Trophoblast cell (in vitro differentiated cells and primary cell): ENCODE measurements around the gene GCM1.

ENCODE experiments used
- DNase-seq, 2 donors: peaks; one replicate each; pipeline ENCODE4 v3.0.0-alpha.2; 2016
- H2AFZ ChIP-seq: 2 replicates; pipeline ENCODE4 v1.6.1; 2013; ENCODE audit warnings: low read length, moderate library complexity, mild to moderate bottlenecking; ENCODE audit not compliant: insufficient read depth, poor library complexity
- H2AK5ac ChIP-seq: 2 replicates; pipeline ENCODE4 v1.6.1; 2013; ENCODE audit warnings: mild to moderate bottlenecking, low read length
- H2BK120ac ChIP-seq: 2 replicates; pipeline ENCODE4 v1.6.1; 2013; ENCODE audit warnings: low read length, mild to moderate bottlenecking, moderate library complexity; ENCODE audit not compliant: insufficient read depth, poor library complexity
- H2BK12ac ChIP-seq: 2 replicates; pipeline ENCODE4 v1.6.1; 2013; ENCODE audit warnings: mild to moderate bottlenecking, low read length, moderate library complexity
- H2BK5ac ChIP-seq: 2 replicates; pipeline ENCODE4 v1.6.1; 2013; ENCODE audit warnings: low read length, low read depth, moderate library complexity, mild to moderate bottlenecking; ENCODE audit not compliant: poor library complexity
- H3K14ac ChIP-seq: 2 replicates; pipeline ENCODE4 v1.6.1; 2013; ENCODE audit warnings: mild to moderate bottlenecking, low read length
- H3K18ac ChIP-seq: 2 replicates; pipeline ENCODE4 v1.6.1; 2013; ENCODE audit warnings: mild to moderate bottlenecking, low read length
- H3K23ac ChIP-seq: 2 replicates; pipeline ENCODE4 v1.6.1; 2013; ENCODE audit warnings: low read length
- H3K27ac ChIP-seq: 2 replicates; pipeline ENCODE4 v1.5.1; 2013; ENCODE audit warnings: low read depth, mild to moderate bottlenecking, inconsistent platforms, low read length, moderate library complexity
- H3K27me3 ChIP-seq: 2 replicates; pipeline ENCODE4 v1.6.1; 2013; ENCODE audit warnings: inconsistent platforms, mild to moderate bottlenecking, low read length, moderate library complexity; ENCODE audit not compliant: insufficient read depth
- H3K36me3 ChIP-seq, 2 experiments: 1 replicate in 1 of 2; 2 replicates in 1 of 2; pipeline ENCODE4 v1.6.1; 2013; ENCODE audit warnings: low read length in 2 of 2, mild to moderate bottlenecking in 2 of 2, moderate library complexity in 1 of 2; ENCODE audit not compliant: insufficient read depth in 2 of 2, control insufficient read depth in 1 of 2
- H3K4ac ChIP-seq: 2 replicates; pipeline ENCODE4 v1.6.1; 2013; ENCODE audit warnings: low read depth, mild to moderate bottlenecking, low read length, moderate library complexity
- H3K4me1 ChIP-seq, 2 experiments: 1 replicate in 1 of 2; 2 replicates in 1 of 2; pipeline ENCODE4 v1.6.1; 2013; ENCODE audit warnings: low read length in 2 of 2, mild to moderate bottlenecking in 2 of 2, moderate library complexity in 1 of 2; ENCODE audit not compliant: insufficient read depth in 2 of 2, control insufficient read depth in 1 of 2
- H3K4me2 ChIP-seq: 2 replicates; pipeline ENCODE4 v1.6.1; 2013; ENCODE audit warnings: inconsistent platforms, mild to moderate bottlenecking, low read length, moderate library complexity
- H3K4me3 ChIP-seq: 2 replicates; pipeline ENCODE4 v1.5.1; 2013; ENCODE audit warnings: mild to moderate bottlenecking, low read depth, low read length, inconsistent platforms
- H3K79me1 ChIP-seq: one replicate; pipeline ENCODE4 v1.6.1; 2013; ENCODE audit warnings: low read length
- H3K79me2 ChIP-seq: 2 replicates; pipeline ENCODE4 v1.6.1; 2013; ENCODE audit warnings: low read length, mild to moderate bottlenecking; ENCODE audit not compliant: control insufficient read depth, insufficient read depth, poor library complexity
- H3K9ac ChIP-seq: 2 replicates; pipeline ENCODE4 v1.6.1; 2013; ENCODE audit warnings: mild to moderate bottlenecking, low read length
- H3K9me3 ChIP-seq: 2 replicates; pipeline ENCODE4 v1.6.1; 2013; ENCODE audit warnings: low read depth, mild to moderate bottlenecking, control low read depth, inconsistent platforms, low read length; ENCODE audit not compliant: insufficient read depth
- H4K12ac ChIP-seq: 2 replicates; pipeline ENCODE4 v1.6.1; 2013; ENCODE audit warnings: low read depth, mild to moderate bottlenecking, low read length, moderate library complexity
- H4K8ac ChIP-seq: 2 replicates; pipeline ENCODE4 v1.6.1; 2013; ENCODE audit warnings: low read depth, mild to moderate bottlenecking, low read length, moderate library complexity
- H4K91ac ChIP-seq: one replicate; pipeline ENCODE4 v1.6.1; 2013; ENCODE audit warnings: low read depth, mild to moderate bottlenecking, low read length, moderate library complexity
- WGBS: extraction: QIAGEN DNeasy Blood & Tissue Kit; methylation state at CpG from one replicate; pipeline ENCODE4 v1.1.7; 2013; ENCODE audit warnings: missing lambda C conversion rate; ENCODE audit not compliant: insufficient read length, insufficient coverage; ENCODE audit errors: extremely low coverage; 5-methylcytosine and 5-hydroxymethylcytosine counted together

The GCM1 gene

DNA sequence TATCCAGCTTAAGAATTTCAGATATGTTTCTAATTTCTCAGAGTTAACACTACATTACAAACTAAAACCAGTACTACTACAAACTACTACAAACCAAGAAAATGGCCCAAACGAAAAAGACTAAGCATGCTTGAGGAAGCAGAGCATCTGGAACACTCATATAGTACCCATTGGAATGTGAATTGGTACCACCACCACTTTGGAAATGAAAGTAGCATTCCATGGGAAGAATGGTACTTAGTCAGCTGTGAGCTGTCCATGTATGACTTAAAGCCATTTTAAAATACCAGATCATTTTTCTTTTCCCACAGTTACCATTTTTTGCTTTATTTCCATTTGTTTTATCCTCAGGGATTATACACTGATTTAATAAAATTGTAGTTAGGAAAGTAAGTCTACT is 52.9 kb downstream of the GCM1 start:
- H4K91ac ChIP-seq, result no peak overlapping the region
- no peak for DNase-seq
- no peak overlapping the region for H2BK120ac ChIP-seq
- peaks cover 15 to 21% of the 10 kb centered on the region in 2 experiments for H3K36me3 ChIP-seq
- H3K9me3 ChIP-seq, result no peaks in the 10 kb centered on the region
- H2BK5ac ChIP-seq, result no peak overlapping the region
- H3K4me3 ChIP-seq, result no peak overlapping the region
- H3K79me2 ChIP-seq, result no peaks in the 10 kb centered on the region
- H4K12ac ChIP-seq, result no peak overlapping the region
- no peaks in the 10 kb centered on the region for H3K4me1 ChIP-seq
- H3K9ac ChIP-seq, result no peak overlapping the region
- no peak overlapping the region for H2AFZ ChIP-seq
- no peak overlapping the region for H3K14ac ChIP-seq
- H3K27me3 ChIP-seq, result no peaks in the 10 kb centered on the region
- no peak overlapping the region for H3K4ac ChIP-seq
- H3K27ac ChIP-seq, result no peak overlapping the region
- H2BK12ac ChIP-seq, result no peak overlapping the region
- H3K79me1 ChIP-seq, result no peaks in the 10 kb centered on the region
- no peak overlapping the region for H3K23ac ChIP-seq
- no peak overlapping the region for H3K4me2 ChIP-seq
- H2AK5ac ChIP-seq, result no peak overlapping the region
- WGBS, result no CpG with 5 or more reads among the region's 1 CpG
- H4K8ac ChIP-seq, result no peak overlapping the region
- no peak overlapping the region for H3K18ac ChIP-seq

DNA sequence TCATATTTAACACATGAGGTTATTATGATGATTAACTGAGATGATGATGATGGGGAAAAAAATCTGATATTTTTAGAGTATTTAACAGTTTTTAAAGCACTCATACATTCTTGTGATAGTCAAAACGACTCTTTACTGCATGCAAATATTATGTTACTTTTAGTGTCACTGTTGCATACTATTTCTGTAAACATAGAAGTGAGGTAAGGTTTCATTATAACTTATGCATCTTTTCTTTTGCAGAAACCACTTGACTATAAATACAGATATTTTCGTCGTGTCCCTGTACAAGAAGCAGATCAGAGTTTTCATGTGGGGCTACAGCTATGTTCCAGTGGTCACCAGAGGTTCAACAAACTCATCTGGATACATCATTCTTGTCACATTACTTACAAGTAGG is 53.4 kb downstream of the GCM1 start:
- H3K79me1 ChIP-seq, result no peaks in the 10 kb centered on the region
- no peak overlapping the region for H3K14ac ChIP-seq
- H3K23ac ChIP-seq, result no peak overlapping the region
- no peak overlapping the region for H2BK12ac ChIP-seq
- H3K4ac ChIP-seq, result no peak overlapping the region
- no peaks in the 10 kb centered on the region for H3K9me3 ChIP-seq
- H4K91ac ChIP-seq, result no peak overlapping the region
- H4K12ac ChIP-seq, result no peak overlapping the region
- no peak overlapping the region for H4K8ac ChIP-seq
- no peak overlapping the region for H3K18ac ChIP-seq
- H2BK5ac ChIP-seq, result no peak overlapping the region
- peaks cover 15 to 23% of the 10 kb centered on the region in 2 experiments for H3K36me3 ChIP-seq
- no peak overlapping the region for H3K4me2 ChIP-seq
- H2AK5ac ChIP-seq, result no peak overlapping the region
- H3K79me2 ChIP-seq, result no peaks in the 10 kb centered on the region
- DNase-seq, result no peak
- no peak overlapping the region for H3K4me3 ChIP-seq
- no peaks in the 10 kb centered on the region for H3K27me3 ChIP-seq
- no peaks in the 10 kb centered on the region for H3K4me1 ChIP-seq
- H3K9ac ChIP-seq, result no peak overlapping the region
- no peak overlapping the region for H2BK120ac ChIP-seq
- no CpG with 5 or more reads among the region's 3 CpGs for WGBS
- no peak overlapping the region for H2AFZ ChIP-seq
- no peak overlapping the region for H3K27ac ChIP-seq

DNA sequence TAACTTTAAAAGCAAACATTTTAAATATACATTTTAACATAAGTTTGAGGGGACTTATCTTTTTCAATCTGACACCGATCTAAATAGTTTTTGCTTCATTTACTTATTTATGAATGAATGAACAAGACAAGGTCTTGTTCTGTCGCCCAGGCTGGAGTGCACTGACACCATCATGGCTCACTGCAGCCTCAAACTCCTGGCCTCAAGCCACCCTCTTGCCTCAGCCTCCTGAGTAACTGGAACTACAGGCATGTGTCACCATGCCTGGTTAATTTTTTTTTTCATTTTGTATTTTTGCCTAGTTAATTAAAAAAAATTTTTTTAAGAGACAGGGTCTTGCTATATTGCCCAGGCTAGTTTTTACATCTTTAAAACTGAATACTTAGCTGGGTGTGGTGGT is 58.1 kb downstream of the GCM1 start:
- H4K8ac ChIP-seq, result no peak overlapping the region
- no peak overlapping the region for H3K4me3 ChIP-seq
- no peak overlapping the region for H2BK120ac ChIP-seq
- H2AFZ ChIP-seq, result no peak overlapping the region
- no peaks in the 10 kb centered on the region for H3K79me2 ChIP-seq
- no peak for DNase-seq
- H3K79me1 ChIP-seq, result no peaks in the 10 kb centered on the region
- H3K36me3 ChIP-seq, result peaks cover 22 to 25% of the 10 kb centered on the region in 2 experiments
- no peak overlapping the region for H3K18ac ChIP-seq
- no peaks in the 10 kb centered on the region for H3K4me1 ChIP-seq
- H3K23ac ChIP-seq, result no peak overlapping the region
- no peak overlapping the region for H4K91ac ChIP-seq
- H2AK5ac ChIP-seq, result no peak overlapping the region
- no peak overlapping the region for H3K27ac ChIP-seq
- H3K4ac ChIP-seq, result no peak overlapping the region
- no peak overlapping the region for H2BK12ac ChIP-seq
- H3K14ac ChIP-seq, result no peak overlapping the region
- no peaks in the 10 kb centered on the region for H3K27me3 ChIP-seq
- H3K4me2 ChIP-seq, result no peak overlapping the region
- H2BK5ac ChIP-seq, result no peak overlapping the region
- WGBS, result no CpG with 5 or more reads among the region's 2 CpGs
- H3K9ac ChIP-seq, result no peak overlapping the region
- no peak overlapping the region for H4K12ac ChIP-seq
- no peaks in the 10 kb centered on the region for H3K9me3 ChIP-seq

DNA sequence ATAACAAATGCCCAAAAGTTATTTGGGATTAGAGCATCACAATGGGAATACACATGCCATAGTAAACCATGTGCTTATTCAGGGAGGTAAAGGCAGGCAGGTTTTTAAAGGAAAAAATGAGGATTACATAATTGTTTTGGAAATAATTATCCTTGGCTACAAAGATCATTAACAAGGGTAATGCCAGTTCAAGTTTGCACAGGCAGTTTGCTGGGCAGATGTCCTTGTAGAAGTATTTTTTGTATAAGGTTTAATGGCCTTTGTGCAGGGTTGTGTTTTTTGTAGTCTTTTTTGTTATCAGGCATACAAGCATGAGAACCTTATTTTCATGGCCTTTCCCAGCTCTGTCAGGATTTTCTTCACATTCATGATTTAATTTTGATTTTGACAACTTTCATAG is 58.7 kb downstream of the GCM1 start:
- no peak for DNase-seq
- Histone ChIP-seq H3K4me1 (no peaks in the 10 kb centered on the region), H2AFZ (no peak overlapping the region)

More for the DNA sequence above, 58.7 kb downstream of the GCM1 start:
- no peak overlapping the region for H3K14ac ChIP-seq
- no peak overlapping the region for H4K91ac ChIP-seq
- no peak overlapping the region for H3K27ac ChIP-seq
- H4K12ac ChIP-seq, result no peak overlapping the region
- H3K79me2 ChIP-seq, result no peaks in the 10 kb centered on the region
- H3K27me3 ChIP-seq, result no peaks in the 10 kb centered on the region
- peaks cover 22 to 23% of the 10 kb centered on the region in 2 experiments for H3K36me3 ChIP-seq
- no peak overlapping the region for H3K4ac ChIP-seq
- no peaks in the 10 kb centered on the region for H3K79me1 ChIP-seq
- no peak overlapping the region for H3K4me2 ChIP-seq
- H3K9me3 ChIP-seq, result no peaks in the 10 kb centered on the region
- H2BK12ac ChIP-seq, result no peak overlapping the region
- no peak overlapping the region for H3K9ac ChIP-seq
- no peak overlapping the region for H4K8ac ChIP-seq
- H3K4me3 ChIP-seq, result no peak overlapping the region
- H3K18ac ChIP-seq, result no peak overlapping the region
- H2BK120ac ChIP-seq, result no peak overlapping the region
- H2BK5ac ChIP-seq, result no peak overlapping the region
- no peak overlapping the region for H3K23ac ChIP-seq
- no peak overlapping the region for H2AK5ac ChIP-seq
